GM21423 (cell line): ENCODE data around the gene FRG2B.
"Not testable (repeated sequence)": the region's sequence is repeated elsewhere in the genome, so short reads cannot be mapped to it uniquely, and the experiment has no call there.

Experiments
- ATAC-seq: cut with Tn5 transposase; IDR thresholded peaks from one replicate; pipeline ENCODE4 v1.9.1; 2021; ENCODE audit warnings: mild to moderate bottlenecking, moderate library complexity; ENCODE audit not compliant: unreplicated experiment

Gene FRG2B

GRCh38 chr10:133626695-133627094 is at the start of gene FRG2B:
Gene FRG2B, minus strand, starts transcription at chr10:133626795. Its CDS starts 53 bp downstream, at chr10:133626742.
- ATAC-seq: not testable (repeated sequence)

- not testable (repeated sequence) for ATAC-seq
These were observed 40.9 kb upstream of the FRG2B start for GRCh38 chr10:133667446-133667845.

DNA sequence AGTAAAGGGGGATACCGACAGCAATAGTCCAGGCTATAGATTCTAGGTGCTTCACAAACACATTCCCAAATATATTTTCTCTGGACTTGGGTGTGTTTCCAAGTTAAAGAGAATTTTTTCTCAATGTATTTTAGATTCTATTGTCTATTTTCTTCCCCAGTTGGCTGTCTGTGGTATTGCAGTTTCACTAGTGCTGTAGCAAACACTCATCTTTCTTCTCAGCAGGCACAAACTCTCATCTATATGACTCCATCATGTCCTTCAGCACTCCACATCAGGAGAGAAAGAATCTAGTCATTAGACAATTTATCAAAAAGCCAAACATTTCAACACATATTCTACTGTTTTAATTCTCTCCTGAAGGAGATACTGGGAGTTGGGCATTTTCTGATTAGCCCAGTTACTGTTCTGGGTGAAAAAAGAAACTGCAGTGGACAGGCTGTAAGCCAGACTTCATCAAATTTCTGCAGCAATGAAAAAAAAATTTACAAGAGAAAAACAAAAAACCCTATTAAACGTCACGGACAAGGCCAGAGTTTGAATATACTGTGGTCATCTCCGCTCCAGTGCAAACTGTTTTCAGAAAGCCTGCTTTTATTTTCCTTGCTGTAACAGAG is 37.1 kb upstream of the FRG2B start:
- ATAC-seq: not testable (repeated sequence)

- not testable (repeated sequence) for ATAC-seq
These were observed 34.5 kb upstream of the FRG2B start for GRCh38 chr10:133661122-133661521.

GRCh38 chr10:133660516-133660915 is 33.9 kb upstream of the FRG2B start:
- not testable (repeated sequence) for ATAC-seq

DNA sequence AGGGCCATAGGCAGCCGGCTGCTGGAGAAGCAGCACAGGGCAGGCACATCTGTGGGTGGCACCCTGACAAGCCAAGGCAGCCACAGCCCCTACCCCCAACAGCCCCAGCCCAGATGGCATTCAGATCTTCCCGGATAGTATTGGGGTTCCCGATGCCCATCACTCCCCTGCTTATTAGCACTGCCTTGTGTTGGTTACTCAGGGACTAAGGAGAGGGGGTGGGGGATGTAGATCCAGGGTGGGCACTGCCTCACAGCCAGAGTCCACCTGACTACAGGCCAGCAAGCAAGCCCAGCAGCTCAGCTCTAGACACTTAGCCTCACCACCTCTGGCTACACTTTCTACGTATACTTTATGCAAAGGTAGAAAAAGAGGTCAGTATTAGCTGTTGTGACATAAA is 30.7 kb upstream of the FRG2B start:
- not testable (repeated sequence) for ATAC-seq

DNA sequence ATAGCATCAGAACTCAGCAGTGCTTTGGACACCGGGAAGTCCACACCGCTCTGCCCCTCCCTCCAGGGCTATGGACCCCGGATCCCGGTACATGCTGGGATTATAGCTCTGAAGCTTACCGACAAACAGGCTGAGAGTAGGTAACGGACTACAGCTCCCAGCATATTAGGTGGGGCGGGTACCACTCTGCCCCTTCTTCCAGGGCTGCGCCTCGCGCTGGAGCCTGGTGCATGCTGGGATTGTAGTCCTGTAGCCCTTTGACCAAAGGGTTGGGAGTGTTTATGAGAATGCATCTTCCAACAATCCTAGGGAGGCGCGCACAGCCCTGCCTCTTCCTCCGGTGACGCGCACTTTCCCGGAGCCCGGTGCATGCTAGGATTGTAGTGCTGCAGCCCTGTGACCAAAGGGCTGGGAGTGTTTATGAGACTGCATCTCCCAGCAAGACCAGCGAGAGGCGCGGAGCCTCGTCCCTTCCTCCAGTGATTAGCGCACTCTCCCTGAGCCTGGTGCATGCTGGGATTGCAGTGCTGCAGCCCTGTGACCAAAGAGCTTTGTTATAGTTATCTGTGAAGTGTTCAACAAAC is 22.4 kb upstream of the FRG2B start:
- not testable (repeated sequence) for ATAC-seq

DNA sequence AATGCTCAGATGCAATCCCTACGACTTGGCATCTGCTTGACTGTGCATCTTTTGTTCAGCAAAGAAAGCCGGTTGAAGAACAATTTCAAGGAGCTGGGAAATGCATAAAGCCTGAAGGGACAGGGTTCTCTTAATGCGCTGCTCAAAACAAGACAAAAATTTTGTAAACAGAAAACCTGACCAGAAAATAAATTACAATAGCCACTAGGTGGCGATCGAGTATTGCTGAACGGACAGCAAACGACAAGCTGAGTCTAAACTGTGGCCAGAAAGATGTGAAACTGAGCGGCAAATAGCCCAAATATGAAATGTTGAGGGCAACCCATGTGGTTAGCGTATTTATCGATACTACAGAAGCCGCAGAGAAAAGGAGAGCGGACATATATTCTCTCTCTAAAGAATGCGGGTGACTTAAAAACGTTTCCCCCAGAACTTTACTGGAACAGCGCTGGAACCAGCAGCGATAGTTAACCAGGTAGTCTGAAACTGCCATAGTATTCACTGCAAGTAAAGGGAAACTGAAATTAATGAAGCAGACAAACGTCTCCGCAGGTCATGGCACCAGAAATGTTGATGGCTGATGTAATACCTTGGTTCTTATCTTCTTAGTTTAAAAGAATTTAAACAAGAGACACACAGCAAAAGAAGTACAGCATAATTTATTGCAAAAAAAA is 20.6 kb upstream of the FRG2B start:
- ATAC-seq: peak; percentile 77

GRCh38 chr10:133637846-133638235 is 11.2 kb upstream of the FRG2B start:
- not testable (repeated sequence) for ATAC-seq

DNA sequence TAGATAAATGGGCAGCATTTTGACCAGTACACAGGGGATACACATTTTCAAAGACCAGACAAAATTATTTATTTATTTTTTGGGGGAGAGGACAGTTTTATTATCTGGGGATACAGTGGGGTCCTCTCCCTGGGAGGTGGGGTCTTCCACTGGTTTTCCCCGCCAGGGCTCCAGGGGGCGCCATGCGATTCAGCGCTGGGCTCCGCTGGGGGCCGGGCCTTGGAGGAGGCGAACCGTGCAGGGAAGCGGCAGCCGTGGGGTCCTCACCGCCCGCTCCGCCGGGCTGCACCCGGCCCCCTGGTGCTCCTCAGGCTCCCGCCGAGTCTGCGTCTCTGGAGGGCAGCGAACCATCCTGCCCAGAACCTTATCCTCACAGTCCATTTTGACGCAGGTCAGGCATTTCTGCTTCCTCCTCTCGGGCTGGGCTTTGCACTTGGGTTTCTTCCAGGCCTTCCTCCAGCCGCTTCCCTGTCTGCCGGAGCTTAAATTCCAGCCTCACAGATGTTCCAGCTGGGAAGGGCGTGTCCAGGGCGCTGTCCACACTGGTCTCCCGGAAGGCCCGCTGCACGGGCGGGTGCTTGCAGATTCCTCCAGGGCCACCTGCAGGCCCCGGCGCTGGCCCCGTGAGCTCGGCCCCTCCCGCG is 10.7 kb upstream of the FRG2B start:
- peak; percentile 52 for ATAC-seq

GRCh38 chr10:133630723-133631249 is 4.2 kb upstream of the FRG2B start:
- not testable (repeated sequence) for ATAC-seq

- ATAC-seq: not testable (repeated sequence)
These were observed 4.1 kb downstream of the FRG2B start for GRCh38 chr10:133622544-133622943.

- ATAC-seq: no peak
These were observed 7.7 kb downstream of the FRG2B start for GRCh38 chr10:133618851-133619250.

- no peak for ATAC-seq
These were observed 9.4 kb downstream of the FRG2B start for GRCh38 chr10:133617196-133617595.

- no peak for ATAC-seq
These were observed 10.0 kb downstream of the FRG2B start for GRCh38 chr10:133616371-133617130.

DNA sequence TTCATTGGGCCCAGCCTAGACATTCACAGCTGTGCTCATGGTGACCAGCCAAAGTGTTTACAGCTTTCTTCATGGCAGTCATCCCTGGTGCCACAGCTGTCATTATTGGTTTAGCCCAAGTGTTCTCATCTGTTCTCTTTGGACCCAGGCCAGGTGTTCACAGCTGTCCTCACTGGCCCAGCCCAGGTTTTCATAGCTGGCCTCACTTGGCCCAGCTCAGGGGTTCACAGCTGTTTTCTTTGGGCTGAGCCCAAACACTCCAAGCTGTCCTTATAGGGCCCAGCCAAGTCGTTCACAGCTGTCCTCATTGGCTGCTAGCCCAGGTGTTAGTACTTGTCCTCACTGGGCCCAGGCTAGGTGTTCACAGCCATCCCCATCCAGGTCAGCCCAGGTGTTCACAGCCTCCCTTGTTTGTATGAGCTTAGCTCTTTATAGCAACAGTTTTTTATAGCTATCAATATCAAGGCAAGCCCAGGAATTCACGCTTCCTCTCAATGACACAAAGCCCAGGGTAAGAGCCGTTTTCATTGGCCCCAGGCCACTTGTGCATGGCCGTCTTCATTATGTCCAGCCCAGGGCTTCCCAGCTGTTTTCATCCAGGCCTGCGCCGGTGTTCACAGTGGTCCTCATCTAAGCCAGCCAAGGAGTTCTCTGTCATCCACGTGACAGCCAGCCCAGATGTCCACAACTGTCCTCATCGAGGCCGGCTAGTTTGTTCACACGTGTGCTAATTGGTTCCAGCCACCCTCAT is 11.6 kb downstream of the FRG2B start:
- no peak for ATAC-seq

GRCh38 chr10:133613699-133614098 is 12.9 kb downstream of the FRG2B start:
- no peak for ATAC-seq

DNA sequence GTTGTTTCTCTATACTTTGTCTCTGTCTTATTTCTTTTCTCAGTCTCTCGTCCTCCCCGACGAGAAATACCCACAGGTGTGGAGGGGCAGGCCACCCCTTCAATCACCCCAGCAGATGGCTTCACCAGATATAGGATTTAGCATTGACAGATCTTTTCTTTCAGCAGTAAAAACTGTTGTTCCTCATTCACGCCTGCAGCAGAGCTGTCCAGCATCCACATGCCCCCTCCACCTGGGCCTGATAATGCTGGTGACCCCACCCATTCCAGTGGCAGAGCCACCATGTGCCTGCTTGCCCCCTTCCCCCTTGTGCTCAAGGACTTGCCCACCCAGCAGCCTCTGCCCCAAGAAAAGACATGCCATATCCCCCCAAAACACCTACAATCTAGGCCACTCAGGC is 15.5 kb downstream of the FRG2B start:
- ATAC-seq: no peak

- ATAC-seq: no peak
These were observed 17.7 kb downstream of the FRG2B start for GRCh38 chr10:133608855-133609254.

DNA sequence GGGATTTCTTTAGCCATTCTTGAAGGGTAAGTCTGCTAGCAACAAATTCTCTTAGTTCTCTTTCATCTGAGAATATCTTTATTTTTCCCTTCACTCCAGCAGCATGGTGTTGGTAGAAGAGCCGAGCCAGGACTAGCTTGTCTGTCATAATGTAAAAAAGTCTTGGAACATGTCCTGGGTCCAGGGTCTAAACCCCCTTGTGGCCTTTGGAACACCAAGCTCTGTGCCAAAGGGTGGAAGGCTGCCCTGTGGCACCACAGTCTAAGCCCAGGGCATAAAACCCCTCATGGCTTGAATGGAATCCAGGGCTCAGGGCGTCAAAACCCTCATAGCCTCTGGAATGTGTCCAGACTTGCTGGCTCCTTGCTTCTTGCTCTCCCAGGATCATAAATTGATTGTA is 23.2 kb downstream of the FRG2B start:
- ATAC-seq: not testable (repeated sequence)
